H9 (cell line): ENCODE measurements around the gene VAV3. TPM values are rescaled to one million over a fixed set of nuclear protein-coding genes. Genes with fewer than 3 reads are reported as not detected.

Source experiments
- DNase-seq: peaks from one replicate; pipeline ENCODE4 v3.0.0-alpha.2; 2017
- H2AFZ ChIP-seq: one replicate; pipeline ENCODE4 v1.6.1; 2013; ENCODE audit warnings: mild to moderate bottlenecking, low read length, control low read depth, moderate library complexity
- H2AK5ac ChIP-seq: 2 replicates; pipeline ENCODE4 v1.6.1; 2013; ENCODE audit warnings: low read length, control low read depth, mixed read lengths; ENCODE audit not compliant: insufficient read length
- H2BK120ac ChIP-seq: one replicate; pipeline ENCODE4 v1.6.1; 2013; ENCODE audit warnings: low read depth, mild to moderate bottlenecking, low read length, control low read depth, inconsistent platforms; ENCODE audit not compliant: poor library complexity, severe bottlenecking
- H2BK12ac ChIP-seq: 2 replicates; pipeline ENCODE4 v1.6.1; 2013; ENCODE audit warnings: low read length, control low read depth, mixed read lengths, low read depth; ENCODE audit not compliant: insufficient read length
- H2BK15ac ChIP-seq: 2 replicates; pipeline ENCODE4 v1.6.1; 2013; ENCODE audit warnings: low read depth, low read length, control low read depth
- H2BK20ac ChIP-seq: one replicate; pipeline ENCODE4 v1.6.1; 2013; ENCODE audit warnings: low read depth, mild to moderate bottlenecking, low read length, control low read depth, inconsistent platforms; ENCODE audit not compliant: poor library complexity, severe bottlenecking
- H2BK5ac ChIP-seq: 2 replicates; pipeline ENCODE4 v1.6.1; 2013; ENCODE audit warnings: low read length, control low read depth, mixed read lengths; ENCODE audit not compliant: insufficient read length
- H3K14ac ChIP-seq: 2 replicates; pipeline ENCODE4 v1.6.1; 2013; ENCODE audit warnings: low read length, control low read depth; ENCODE audit not compliant: insufficient read depth
- H3K18ac ChIP-seq: 2 replicates; pipeline ENCODE4 v1.6.1; 2013; ENCODE audit warnings: low read depth, mild to moderate bottlenecking, mixed read lengths, low read length, control low read depth; ENCODE audit not compliant: insufficient read length
- H3K23ac ChIP-seq: 2 replicates; pipeline ENCODE4 v1.6.1; 2013; ENCODE audit warnings: low read length, control low read depth, mixed read lengths, low read depth; ENCODE audit not compliant: insufficient read length
- H3K23me2 ChIP-seq: 2 replicates; pipeline ENCODE4 v1.6.1; 2013; ENCODE audit warnings: low read depth, mild to moderate bottlenecking, mixed read lengths, low read length, control low read depth; ENCODE audit not compliant: insufficient read length, poor library complexity, severe bottlenecking
- H3K27ac ChIP-seq: 2 replicates; pipeline ENCODE4 v1.5.1; 2013; ENCODE audit warnings: low read length, control low read depth, mixed read lengths, low read depth; ENCODE audit not compliant: insufficient read length
- H3K27me3 ChIP-seq: 2 replicates; pipeline ENCODE4 v1.6.1; 2013; ENCODE audit warnings: low read length, control low read depth, inconsistent platforms; ENCODE audit not compliant: insufficient read depth
- H3K4ac ChIP-seq: 2 replicates; pipeline ENCODE4 v1.6.1; 2013; ENCODE audit warnings: low read depth, mild to moderate bottlenecking, control low read depth, inconsistent platforms, low read length, moderate library complexity
- H3K4me1 ChIP-seq: 2 replicates; pipeline ENCODE4 v1.6.1; 2013; ENCODE audit warnings: low read length, control low read depth, inconsistent platforms; ENCODE audit not compliant: insufficient read depth
- H3K4me2 ChIP-seq: 2 replicates; pipeline ENCODE4 v1.6.1; 2013; ENCODE audit warnings: low read length, control low read depth, mixed read lengths; ENCODE audit not compliant: insufficient read length, insufficient read depth
- H3K56ac ChIP-seq: 2 replicates; pipeline ENCODE4 v1.6.1; 2013; ENCODE audit warnings: low read depth, mild to moderate bottlenecking, mixed read lengths, low read length, control low read depth; ENCODE audit not compliant: insufficient read length
- H3K79me1 ChIP-seq: 2 replicates; pipeline ENCODE4 v1.6.1; 2013; ENCODE audit warnings: low read depth, mild to moderate bottlenecking, moderate library complexity, low read length, control low read depth, inconsistent platforms; ENCODE audit not compliant: insufficient read depth, poor library complexity, severe bottlenecking
- H3K79me2 ChIP-seq: 2 replicates; pipeline ENCODE4 v1.6.1; 2013; ENCODE audit warnings: low read length, control low read depth, inconsistent platforms; ENCODE audit not compliant: insufficient read depth
- H3K9ac ChIP-seq: 2 replicates; pipeline ENCODE4 v1.6.1; 2013; ENCODE audit warnings: low read length, control low read depth, mixed read lengths; ENCODE audit not compliant: insufficient read length; ENCODE audit errors: extremely low read depth
- H3K9me3 ChIP-seq: one replicate; pipeline ENCODE4 v1.6.1; 2013; ENCODE audit warnings: low read depth, low read length, inconsistent platforms; ENCODE audit not compliant: control insufficient read depth
- H3T11ph ChIP-seq: one replicate; pipeline ENCODE4 v1.6.1; 2013; ENCODE audit warnings: mild to moderate bottlenecking, low read length, control low read depth, inconsistent platforms
- H4K20me1 ChIP-seq: one replicate; pipeline ENCODE4 v1.6.1; 2013; ENCODE audit not compliant: control insufficient read depth, insufficient read length, insufficient read depth
- H4K5ac ChIP-seq: 2 replicates; pipeline ENCODE4 v1.6.1; 2013; ENCODE audit warnings: low read depth, mild to moderate bottlenecking, mixed read lengths, low read length, control low read depth; ENCODE audit not compliant: insufficient read length
- H4K8ac ChIP-seq: replicated peaks from 2 replicates; pipeline ENCODE4 v1.6.1; 2013; ENCODE audit warnings: low read length, control low read depth, mixed read lengths, low read depth; ENCODE audit not compliant: insufficient read length
- H4K91ac ChIP-seq: 2 replicates; pipeline ENCODE4 v1.6.1; 2013; ENCODE audit warnings: low read depth, mild to moderate bottlenecking, moderate library complexity, mixed read lengths, low read length, control low read depth; ENCODE audit not compliant: insufficient read length
- H3K27ac Mint-ChIP-seq, 3 experiments: 2 replicates in 2 of 3; 3 replicates in 1 of 3; pipeline ENCODE4 v1.8.0; 2020 to 2021; ENCODE audit warnings: mixed read lengths in 3 of 3, mild to moderate bottlenecking in 1 of 3, moderate library complexity in 1 of 3
- H3K27me3 Mint-ChIP-seq: 2 replicates; pipeline ENCODE4 v1.8.0; 2021; ENCODE audit warnings: low read depth, mild to moderate bottlenecking, moderate library complexity, mixed read lengths
- H3K36me3 Mint-ChIP-seq, 3 experiments: 2 replicates in 2 of 3; 3 replicates in 1 of 3; pipeline ENCODE4 v1.8.0; 2020 to 2021; ENCODE audit warnings: low read depth in 3 of 3, mixed read lengths in 3 of 3; ENCODE audit not compliant: insufficient read depth in 1 of 3
- H3K4me1 Mint-ChIP-seq, 2 experiments: 2 replicates each; pipeline ENCODE4 v1.8.0; 2020; ENCODE audit warnings: mixed read lengths in 2 of 2
- H3K4me3 Mint-ChIP-seq, 2 experiments: 2 replicates in 1 of 2; 3 replicates in 1 of 2; pipeline ENCODE4 v1.8.0; 2020 to 2021; ENCODE audit warnings: mild to moderate bottlenecking in 2 of 2, mixed read lengths in 2 of 2, moderate library complexity in 1 of 2
- H3K9me3 Mint-ChIP-seq, 2 experiments: 2 replicates in 1 of 2; 3 replicates in 1 of 2; pipeline ENCODE4 v1.8.0; 2020; ENCODE audit warnings: mild to moderate bottlenecking in 2 of 2, mixed read lengths in 2 of 2, moderate library complexity in 1 of 2
- WGBS: extraction: QIAGEN DNeasy Blood & Tissue Kit; methylation state at CpG from one replicate; pipeline ENCODE4 v1.1.7; 2013; ENCODE audit warnings: missing lambda C conversion rate, low lambda C conversion rate, mixed read lengths; ENCODE audit not compliant: insufficient read length; ENCODE audit errors: extremely low coverage; 5-methylcytosine and 5-hydroxymethylcytosine counted together
- total RNA-seq: library from RNA; stranded (reverse); gene quantifications from 2 replicates; pipeline ENCODE4 v1.2.1, GENCODE V29; 2021
- TF ChIP-seq, protein P1 (sequence below): fragments of 200-600 bp; sonication (generic); conservative IDR thresholded peaks from 3 replicates; pipeline ENCODE4 v1.8.0; 2021; ENCODE audit warnings: antibody characterized with exemption, mild to moderate bottlenecking

Gene VAV3
- total RNA-seq, 1 experiment from 2014 or later, result 5.1 TPM

DNA sequence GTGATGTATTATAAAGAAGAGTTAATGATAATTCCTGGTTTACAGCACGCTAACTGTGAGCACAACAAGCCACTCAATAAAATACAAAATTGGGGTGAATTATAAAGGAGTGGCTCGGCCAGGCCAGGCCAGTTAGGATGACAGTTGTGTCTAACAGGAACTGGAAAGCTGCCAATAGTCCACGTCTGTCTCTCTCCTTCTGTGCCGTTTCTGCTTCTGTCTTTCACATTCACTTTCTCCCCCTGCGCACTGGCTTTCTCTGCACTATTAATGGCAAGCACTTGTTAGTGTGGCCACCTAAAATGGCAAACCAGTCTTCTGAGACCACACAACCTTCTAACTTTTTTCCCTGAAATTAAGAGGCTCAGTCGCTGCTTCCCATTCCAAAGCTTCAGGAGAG is 429.9 kb downstream of the VAV3 start:
- H3K27ac Mint-ChIP-seq, result no peak overlapping the region
- H2BK15ac ChIP-seq, result no peak overlapping the region
- H3K36me3 Mint-ChIP-seq, result no peaks in the 10 kb centered on the region; a peak in 1 of 7 replicates

More for the DNA sequence above, 429.9 kb downstream of the VAV3 start:
- no peak overlapping the region for H2BK5ac ChIP-seq
- no peak overlapping the region for H2BK120ac ChIP-seq
- no peak overlapping the region for H3K27ac ChIP-seq
- no peak overlapping the region for H4K91ac ChIP-seq
- no peak overlapping the region for H3K23ac ChIP-seq
- no peak overlapping the region for H3K4ac ChIP-seq
- H3K79me1 ChIP-seq, result no peaks in the 10 kb centered on the region
- no peak overlapping the region for H3T11ph ChIP-seq
- no peak overlapping the region for H4K5ac ChIP-seq
- WGBS, result no CpG with 5 or more reads among the region's 6 CpGs
- no peak overlapping the region for H3K14ac ChIP-seq
- Mint-ChIP-seq H3K4me3 (no peak overlapping the region), H3K4me1 (peaks cover 16 to 23% of the 10 kb centered on the region in 2 experiments), H3K9me3 (no peaks in the 10 kb centered on the region), H3K27me3 (no peaks in the 10 kb centered on the region)
- no peaks in the 10 kb centered on the region for H3K9me3 ChIP-seq
- no peak overlapping the region for H2AFZ ChIP-seq
- H2BK20ac ChIP-seq, result no peak overlapping the region
- H3K9ac ChIP-seq, result no peak overlapping the region
- no peak overlapping the region for H2AK5ac ChIP-seq
- TF ChIP-seq, protein P1, sequence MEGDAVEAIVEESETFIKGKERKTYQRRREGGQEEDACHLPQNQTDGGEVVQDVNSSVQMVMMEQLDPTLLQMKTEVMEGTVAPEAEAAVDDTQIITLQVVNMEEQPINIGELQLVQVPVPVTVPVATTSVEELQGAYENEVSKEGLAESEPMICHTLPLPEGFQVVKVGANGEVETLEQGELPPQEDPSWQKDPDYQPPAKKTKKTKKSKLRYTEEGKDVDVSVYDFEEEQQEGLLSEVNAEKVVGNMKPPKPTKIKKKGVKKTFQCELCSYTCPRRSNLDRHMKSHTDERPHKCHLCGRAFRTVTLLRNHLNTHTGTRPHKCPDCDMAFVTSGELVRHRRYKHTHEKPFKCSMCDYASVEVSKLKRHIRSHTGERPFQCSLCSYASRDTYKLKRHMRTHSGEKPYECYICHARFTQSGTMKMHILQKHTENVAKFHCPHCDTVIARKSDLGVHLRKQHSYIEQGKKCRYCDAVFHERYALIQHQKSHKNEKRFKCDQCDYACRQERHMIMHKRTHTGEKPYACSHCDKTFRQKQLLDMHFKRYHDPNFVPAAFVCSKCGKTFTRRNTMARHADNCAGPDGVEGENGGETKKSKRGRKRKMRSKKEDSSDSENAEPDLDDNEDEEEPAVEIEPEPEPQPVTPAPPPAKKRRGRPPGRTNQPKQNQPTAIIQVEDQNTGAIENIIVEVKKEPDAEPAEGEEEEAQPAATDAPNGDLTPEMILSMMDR, result no peak
- H3K18ac ChIP-seq, result no peak overlapping the region
- H3K23me2 ChIP-seq, result no peaks in the 10 kb centered on the region
- no peak overlapping the region for H3K56ac ChIP-seq
- H4K20me1 ChIP-seq, result no peaks in the 10 kb centered on the region
- H4K8ac ChIP-seq, result no peak overlapping the region
- H3K79me2 ChIP-seq, result no peaks in the 10 kb centered on the region
- H2BK12ac ChIP-seq, result no peak overlapping the region
- H3K27me3 ChIP-seq, result no peaks in the 10 kb centered on the region
- no peaks in the 10 kb centered on the region for H3K4me1 ChIP-seq
- no peak overlapping the region for H3K4me2 ChIP-seq
- DNase-seq, result no peak
